ENCODE data around the gene ZRANB1. TPM values are rescaled to one million over a fixed set of nuclear protein-coding genes. Genes with fewer than 3 reads are reported as not detected.

ZRANB1 gene
- total RNA-seq, 2 experiments from 2014 or later = 21.2 to 22.2 TPM

GRCh38 chr10:125016611-125017202, 74.8 kb downstream of the ZRANB1 start:
- H3K4me3 ChIP-seq (ENCODE audit: low read length) = no peak overlapping the region
- DNase-seq (no peak), ATAC-seq (ENCODE audit: poor library complexity) (no peak)
- H3K4me1 ChIP-seq (ENCODE audit: insufficient read depth, low read length) = no peaks in the 10 kb centered on the region
- intact Hi-C loops (cut with DNase I, micrococcal nuclease) = no loop called here
- CTCF ChIA-PET = no interaction called here
- POLR2A ChIA-PET = no interaction called here
- no peaks in the 10 kb centered on the region for H3K36me3 ChIP-seq (ENCODE audit: insufficient read depth, low read length)
- peaks cover 0 to 7% of the 10 kb centered on the region in 2 experiments for H3K9me3 ChIP-seq (ENCODE audit: control insufficient read depth in 1 of 2, insufficient read depth in 1 of 2, low read length in 2 of 2)
- TF ChIP-seq CTCF (IDR thresholded peaks at IDR 0.05) = no peak
- H3K27ac ChIP-seq (ENCODE audit: low read depth in 1 of 2, low read length in 2 of 2) = no peak overlapping the region
- Mint-ChIP-seq H3K4me1 (ENCODE audit: low read depth) (no peaks in the 10 kb centered on the region), H3K9me3 (peaks cover 4% of the 10 kb centered on the region), H3K27ac (no peak overlapping the region), H3K27me3 (peaks cover 4% of the 10 kb centered on the region), H3K36me3 (ENCODE audit: low read depth) (no peaks in the 10 kb centered on the region), H3K4me3 (no peak overlapping the region)
- H3K27me3 ChIP-seq (ENCODE audit: control insufficient read depth in 1 of 2, insufficient read depth in 2 of 2, low read length in 2 of 2) = peaks cover 0 to 2% of the 10 kb centered on the region in 2 experiments

- ATAC-seq (ENCODE audit: poor library complexity) = no peak
- peaks cover 0 to 7% of the 10 kb centered on the region in 2 experiments for H3K9me3 ChIP-seq (ENCODE audit: control insufficient read depth in 1 of 2, insufficient read depth in 1 of 2, low read length in 2 of 2)
- no peak overlapping the region for H3K27ac Mint-ChIP-seq
- TF ChIP-seq CTCF (IDR thresholded peaks at IDR 0.05) = no peak
- intact Hi-C loops (cut with DNase I, micrococcal nuclease) = no loop called here
- H3K4me1 ChIP-seq (ENCODE audit: insufficient read depth, low read length) = no peaks in the 10 kb centered on the region
- no peak overlapping the region for H3K4me3 Mint-ChIP-seq
- peaks cover 0 to 2% of the 10 kb centered on the region in 2 experiments for H3K27me3 ChIP-seq (ENCODE audit: control insufficient read depth in 1 of 2, insufficient read depth in 2 of 2, low read length in 2 of 2)
- H3K27ac ChIP-seq (ENCODE audit: low read depth in 1 of 2, low read length in 2 of 2) = no peak overlapping the region
- CTCF ChIA-PET = no interaction called here
- H3K4me3 ChIP-seq (ENCODE audit: low read length) = no peak overlapping the region
- POLR2A ChIA-PET = no interaction called here
- peaks cover 4% of the 10 kb centered on the region for H3K27me3 Mint-ChIP-seq
- peaks cover 4% of the 10 kb centered on the region for H3K9me3 Mint-ChIP-seq
- DNase-seq = no peak
- no peaks in the 10 kb centered on the region for H3K36me3 Mint-ChIP-seq (ENCODE audit: low read depth)
- H3K36me3 ChIP-seq (ENCODE audit: insufficient read depth, low read length) = no peaks in the 10 kb centered on the region
- no peaks in the 10 kb centered on the region for H3K4me1 Mint-ChIP-seq (ENCODE audit: low read depth)
These were observed 75.8 kb downstream of the ZRANB1 start for GRCh38 chr10:125017547-125018298.

- ATAC-seq (ENCODE audit: poor library complexity) (no peak), DNase-seq (no peak)
- intact Hi-C loops (cut with DNase I, micrococcal nuclease) = no loop called here
- H3K27ac Mint-ChIP-seq = no peak overlapping the region
- peaks cover 4% of the 10 kb centered on the region for H3K9me3 Mint-ChIP-seq
- CTCF ChIA-PET = no interaction called here
- no peaks in the 10 kb centered on the region for H3K36me3 Mint-ChIP-seq (ENCODE audit: low read depth)
- no peak overlapping the region for H3K4me3 Mint-ChIP-seq
- POLR2A ChIA-PET = no interaction called here
- H3K9me3 ChIP-seq (ENCODE audit: control insufficient read depth in 1 of 2, insufficient read depth in 1 of 2, low read length in 2 of 2) = peaks cover 0 to 7% of the 10 kb centered on the region in 2 experiments
- H3K4me1 Mint-ChIP-seq (ENCODE audit: low read depth) = no peaks in the 10 kb centered on the region
- TF ChIP-seq CTCF (IDR thresholded peaks at IDR 0.05) = no peak
- no peak overlapping the region for H3K4me3 ChIP-seq (ENCODE audit: low read length)
- no peak overlapping the region for H3K27ac ChIP-seq (ENCODE audit: low read depth in 1 of 2, low read length in 2 of 2)
- H3K27me3 Mint-ChIP-seq = peaks cover 4% of the 10 kb centered on the region
- no peaks in the 10 kb centered on the region for H3K36me3 ChIP-seq (ENCODE audit: insufficient read depth, low read length)
- peaks cover 0 to 2% of the 10 kb centered on the region in 2 experiments for H3K27me3 ChIP-seq (ENCODE audit: control insufficient read depth in 1 of 2, insufficient read depth in 2 of 2, low read length in 2 of 2)
- no peaks in the 10 kb centered on the region for H3K4me1 ChIP-seq (ENCODE audit: insufficient read depth, low read length)
These were observed 76.7 kb downstream of the ZRANB1 start for GRCh38 chr10:125018576-125019143.
